ENCODE results near the gene IFNAR1. TPM values are rescaled to one million over a fixed set of nuclear protein-coding genes. Genes with fewer than 3 reads are reported as not detected.

IFNAR1 gene
- total RNA-seq, result 16.4 and 22.3 TPM in 2 replicates

DNA sequence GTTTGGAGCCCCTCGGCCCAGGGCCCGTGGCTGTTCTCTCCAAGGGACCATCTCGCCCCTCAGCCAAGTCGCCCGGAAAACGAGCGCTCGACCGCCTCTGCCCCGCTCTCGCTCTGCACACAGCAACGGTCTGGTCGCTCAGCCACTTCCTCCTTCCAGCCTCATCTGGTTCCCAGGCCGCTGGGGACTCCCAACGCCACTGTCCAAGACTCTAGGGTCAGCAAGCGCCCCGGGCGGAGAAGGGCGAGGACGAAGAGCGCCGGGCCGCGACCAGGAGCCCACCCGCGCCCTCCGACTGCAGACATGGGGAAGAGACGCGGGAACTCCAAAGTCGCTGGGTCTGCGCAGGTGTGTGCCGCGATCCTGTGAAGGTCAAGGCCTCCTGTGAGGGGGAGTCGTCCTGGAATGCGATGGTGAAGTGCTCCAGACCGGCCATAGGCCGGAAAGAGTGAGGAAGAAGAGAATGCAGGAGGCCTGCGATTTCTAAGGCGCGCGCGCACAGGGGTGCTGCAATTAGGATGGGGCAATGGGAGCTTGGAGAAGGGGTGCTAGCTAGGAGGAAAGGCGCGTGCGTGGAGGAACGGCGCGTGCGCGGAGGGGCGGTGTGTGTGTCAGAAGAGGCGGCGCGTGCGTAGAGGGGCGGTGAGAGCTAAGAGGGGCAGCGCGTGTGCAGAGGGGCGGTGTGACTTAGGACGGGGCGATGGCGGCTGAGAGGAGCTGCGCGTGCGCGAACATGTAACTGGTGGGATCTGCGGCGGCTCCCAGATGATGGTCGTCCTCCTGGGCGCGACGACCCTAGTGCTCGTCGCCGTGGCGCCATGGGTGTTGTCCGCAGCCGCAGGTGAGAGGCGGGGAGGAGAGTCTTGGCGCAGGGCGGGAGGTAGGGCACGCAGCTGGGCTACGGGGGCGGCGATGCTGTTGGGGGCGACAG is at the start of gene IFNAR1:
IFNAR1 (plus strand) TSS at position 680 of the 931 bp plus-strand sequence; CDS start at position 766, 86 bp downstream.
- DNase-seq (ENCODE audit: low read depth in 2 of 2), result peak; percentile 95 to 99

DNA sequence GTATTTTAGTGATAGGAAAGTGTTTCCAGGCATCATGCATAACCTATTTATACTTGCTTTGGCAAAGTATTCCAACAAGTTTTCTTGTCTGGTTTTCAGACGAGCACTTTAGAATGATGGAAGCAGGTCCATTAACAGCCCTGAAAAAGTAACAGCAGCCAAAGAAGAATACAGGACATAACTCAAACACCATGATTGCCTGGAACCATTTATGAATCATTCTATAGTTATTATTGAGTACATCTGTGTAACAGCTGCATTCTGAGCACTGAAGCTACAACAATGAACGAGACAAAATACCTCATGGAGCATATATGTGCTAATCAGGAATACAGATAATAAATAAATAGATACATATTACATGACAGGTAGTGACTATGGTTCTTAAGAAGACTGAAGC is 46.0 kb upstream of the IFNAR1 start:
- DNase-seq (ENCODE audit: low read depth in 2 of 2), result no peak

DNA sequence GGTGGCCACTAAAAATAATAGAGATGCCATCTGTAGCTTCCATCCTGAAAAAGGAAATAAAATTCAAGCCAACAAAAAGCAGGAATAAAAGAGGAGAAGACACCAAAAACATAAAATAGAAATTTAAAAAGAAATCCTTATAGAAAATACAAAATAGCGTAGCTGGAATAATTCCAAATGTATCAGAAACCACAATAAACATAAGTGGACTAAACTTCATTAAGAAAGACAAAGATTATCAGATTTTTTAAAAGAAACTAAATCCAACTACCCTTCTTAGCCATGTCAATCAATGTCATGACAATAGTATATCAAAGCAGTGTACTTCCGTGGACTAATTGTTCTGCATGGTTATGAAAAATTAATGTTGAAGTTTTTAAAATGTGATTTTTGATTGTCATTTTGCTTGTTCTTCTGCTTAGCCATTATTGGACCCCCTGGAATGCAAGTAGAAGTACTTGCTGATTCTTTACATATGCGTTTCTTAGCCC is 45.4 kb upstream of the IFNAR1 start:
- no peak for DNase-seq (ENCODE audit: low read depth in 2 of 2)

DNA sequence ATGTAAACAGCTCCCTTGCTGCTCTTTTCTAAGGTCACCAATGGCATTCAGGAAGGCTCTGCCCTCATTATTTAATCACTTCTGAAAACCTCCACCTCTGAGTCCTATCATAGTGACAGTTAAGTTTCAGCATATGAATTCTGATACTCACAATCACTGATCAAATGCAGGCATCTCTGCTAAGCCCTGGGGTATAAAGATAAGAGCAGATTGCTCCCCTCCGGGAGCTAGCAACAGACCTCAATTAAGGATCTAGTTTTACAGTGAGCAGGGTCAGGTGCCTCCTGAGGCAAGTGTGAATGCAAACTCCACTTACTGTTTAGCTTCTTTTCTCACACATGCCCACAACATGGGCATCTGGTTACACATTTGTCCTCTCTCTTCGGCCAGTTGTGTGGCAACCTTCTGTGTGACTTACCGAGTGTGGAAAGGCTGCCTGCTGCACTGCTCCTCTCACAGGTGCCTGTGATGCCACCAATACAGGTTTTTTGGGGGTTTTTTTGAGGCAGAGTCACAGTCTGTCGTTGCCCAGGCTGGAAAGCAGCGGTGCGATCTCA is 43.6 kb upstream of the IFNAR1 start:
- no peak for DNase-seq (ENCODE audit: low read depth in 2 of 2)

DNA sequence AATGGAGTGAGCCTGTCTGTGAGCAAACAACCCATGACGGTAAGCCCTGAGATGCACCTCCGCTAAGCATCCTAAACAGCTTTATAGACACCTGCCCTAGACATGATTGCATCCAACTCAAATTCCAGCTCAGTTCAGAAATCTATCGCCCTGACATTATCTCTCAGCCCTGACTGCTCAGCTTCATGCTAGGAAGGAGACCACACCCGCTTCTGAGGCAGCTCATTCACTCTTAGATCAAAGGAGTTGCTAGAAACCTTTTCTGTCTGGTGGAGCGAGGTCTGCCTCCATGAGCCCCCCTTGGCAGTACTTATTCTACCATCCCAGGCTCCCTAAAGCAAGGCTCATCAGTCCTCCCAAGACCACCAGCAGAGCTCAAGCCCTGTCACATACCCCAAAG is 41.6 kb upstream of the IFNAR1 start:
- no peak for DNase-seq (ENCODE audit: low read depth in 2 of 2)

DNA sequence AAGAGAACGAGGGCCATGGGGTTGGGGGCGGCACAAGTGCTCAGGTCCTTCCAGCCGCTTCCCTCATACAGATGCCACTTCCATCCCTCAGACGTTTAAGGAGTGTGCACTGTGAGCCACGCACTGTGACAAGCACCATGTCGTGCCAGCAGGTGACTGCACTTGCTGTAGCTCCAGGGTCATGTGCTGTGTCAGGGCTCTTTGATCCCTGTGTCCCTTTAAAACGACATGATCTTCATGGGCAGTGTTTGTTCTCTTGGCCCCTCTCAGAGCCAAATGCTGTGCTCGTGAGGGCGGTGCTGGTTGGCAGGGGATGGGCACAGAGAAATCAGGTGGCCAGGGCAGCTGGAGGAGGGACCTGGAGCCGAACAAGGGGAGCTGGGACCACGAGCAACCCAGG is 38.7 kb upstream of the IFNAR1 start:
- no peak for DNase-seq (ENCODE audit: low read depth in 2 of 2)

DNA sequence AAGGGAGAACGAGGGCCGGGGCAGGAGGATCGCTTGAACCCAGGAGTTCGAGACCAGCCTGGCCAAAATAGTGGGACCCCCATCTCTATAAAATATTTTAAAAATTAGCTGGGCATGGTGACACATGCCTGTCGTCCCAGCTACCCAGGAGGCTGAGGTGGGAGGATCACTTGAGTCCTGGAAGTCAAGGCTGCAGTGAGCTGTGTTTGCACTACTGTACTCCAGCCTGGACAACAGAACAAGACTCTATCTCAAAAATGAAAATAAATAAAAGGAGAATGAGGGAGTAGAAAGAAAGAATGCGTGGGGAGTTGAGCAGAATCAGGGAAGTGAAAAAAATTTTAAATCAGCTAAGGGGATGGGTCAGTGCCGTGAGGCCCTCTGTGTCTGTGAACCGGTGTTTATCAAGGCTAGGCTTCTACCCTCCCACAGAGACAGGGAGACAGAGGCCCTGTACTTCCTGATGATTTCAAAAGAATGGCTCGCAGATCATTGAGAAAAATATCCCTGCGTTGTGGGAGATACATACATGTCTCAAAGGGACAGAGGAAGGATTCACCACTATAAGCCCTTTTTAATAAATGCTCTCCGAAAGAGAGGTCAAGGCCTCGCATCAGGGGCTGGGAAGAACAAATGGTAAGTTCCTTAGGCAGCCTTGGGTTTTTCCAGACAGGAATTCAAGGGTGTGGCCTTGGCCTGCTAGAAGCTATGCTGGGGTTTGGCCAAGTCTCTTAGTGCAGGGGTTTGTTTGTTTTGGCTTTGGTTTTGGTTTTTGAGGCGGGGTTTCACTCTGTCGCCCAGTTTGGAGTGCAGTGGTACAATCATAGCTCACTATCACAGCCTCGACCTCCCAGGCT is 37.9 kb upstream of the IFNAR1 start:
- DNase-seq (ENCODE audit: low read depth in 2 of 2), result peak; percentile 48 to 80

DNA sequence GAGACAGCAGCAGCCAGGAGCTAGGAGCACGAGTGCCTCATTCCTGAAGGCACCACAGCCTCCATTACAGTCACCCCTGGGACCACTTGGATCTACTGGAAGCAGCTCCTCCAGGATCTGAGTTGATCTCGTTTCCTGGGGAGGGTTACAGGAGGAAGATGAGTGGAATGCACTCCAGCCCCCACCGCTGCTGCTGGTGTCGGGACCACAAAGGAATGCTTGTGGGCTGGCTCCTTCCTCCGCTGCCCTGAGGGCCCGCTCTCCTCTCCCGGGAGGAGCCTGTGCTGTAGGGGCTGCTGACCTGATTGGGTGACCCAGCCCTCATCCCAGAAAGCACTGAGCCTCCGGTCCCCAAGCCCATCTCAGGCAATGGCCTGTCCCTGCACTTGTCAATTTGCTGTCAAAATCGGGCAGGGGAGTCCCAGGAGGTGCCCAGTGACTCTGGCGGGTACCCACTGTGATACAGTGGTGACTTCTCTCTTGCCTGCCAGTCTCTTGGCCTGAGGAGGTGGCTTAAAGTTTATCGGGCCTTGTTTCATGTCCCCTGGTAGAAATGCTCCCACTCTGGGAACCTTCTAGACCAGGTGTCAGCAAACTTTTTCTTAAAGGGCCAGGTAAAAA is 35.5 kb upstream of the IFNAR1 start:
- peak in 1 of 2 donors; percentile 17 for DNase-seq (ENCODE audit: low read depth in 2 of 2)

DNA sequence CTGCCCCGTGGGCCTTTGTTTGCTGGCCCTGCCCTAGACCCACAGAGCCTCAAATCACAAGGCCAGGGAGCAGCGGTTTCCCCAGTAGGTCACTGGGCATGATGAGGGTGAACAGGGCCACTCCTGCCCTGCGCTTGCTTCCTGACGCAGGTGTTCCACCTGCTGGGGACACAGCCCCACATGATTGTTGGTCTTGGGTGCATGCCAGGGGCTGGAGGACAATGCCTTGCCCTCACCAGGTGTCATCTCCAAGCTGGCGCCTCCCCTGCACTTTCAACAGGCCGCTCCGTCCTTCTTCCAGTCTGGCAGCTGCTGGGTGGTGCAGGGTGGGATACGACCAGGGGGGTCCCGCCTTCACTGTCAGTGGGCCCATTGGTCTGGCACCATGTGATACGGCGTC is 34.3 kb upstream of the IFNAR1 start:
- DNase-seq (ENCODE audit: low read depth in 2 of 2), result no peak

DNA sequence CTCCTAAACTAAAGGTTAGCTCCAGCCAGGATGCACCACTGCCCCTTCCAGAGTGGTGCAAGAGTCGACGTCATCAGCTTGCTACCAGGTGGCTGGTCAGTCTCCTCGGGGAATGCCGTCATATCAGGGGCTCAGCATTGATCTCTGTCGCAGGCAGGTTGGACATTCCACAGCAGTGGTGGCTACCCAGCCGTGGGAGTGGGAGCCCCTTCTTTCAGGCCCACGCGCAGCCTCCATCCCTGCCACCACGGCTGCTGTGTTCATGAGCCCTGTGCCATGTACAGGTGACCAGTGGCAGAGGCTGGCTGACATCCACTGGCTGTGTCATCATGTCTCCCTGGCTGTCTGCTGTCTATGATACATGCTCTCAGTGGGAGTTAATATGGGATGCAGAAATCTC is 33.1 kb upstream of the IFNAR1 start:
- DNase-seq (ENCODE audit: low read depth in 2 of 2), result no peak

DNA sequence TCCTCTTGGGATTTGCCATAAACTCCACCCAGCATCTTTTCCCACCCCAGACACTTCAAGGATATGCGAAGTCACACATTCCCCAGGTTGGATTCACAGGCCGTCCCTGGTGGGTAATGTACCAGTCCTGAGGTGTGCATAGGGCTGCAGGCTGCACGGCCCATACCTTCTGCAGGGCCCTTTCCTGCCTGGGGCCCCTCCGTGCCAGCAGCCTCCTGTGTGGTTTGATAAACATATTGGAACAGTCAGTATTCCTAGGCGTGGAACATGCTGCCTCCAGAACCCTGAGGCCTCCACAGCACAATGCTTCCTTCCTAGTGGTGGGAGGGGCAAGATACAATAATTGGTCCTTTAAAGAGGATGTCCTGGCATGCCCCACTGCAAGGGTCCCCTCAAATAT is 32.0 kb upstream of the IFNAR1 start:
- no peak for DNase-seq (ENCODE audit: low read depth in 2 of 2)

DNA sequence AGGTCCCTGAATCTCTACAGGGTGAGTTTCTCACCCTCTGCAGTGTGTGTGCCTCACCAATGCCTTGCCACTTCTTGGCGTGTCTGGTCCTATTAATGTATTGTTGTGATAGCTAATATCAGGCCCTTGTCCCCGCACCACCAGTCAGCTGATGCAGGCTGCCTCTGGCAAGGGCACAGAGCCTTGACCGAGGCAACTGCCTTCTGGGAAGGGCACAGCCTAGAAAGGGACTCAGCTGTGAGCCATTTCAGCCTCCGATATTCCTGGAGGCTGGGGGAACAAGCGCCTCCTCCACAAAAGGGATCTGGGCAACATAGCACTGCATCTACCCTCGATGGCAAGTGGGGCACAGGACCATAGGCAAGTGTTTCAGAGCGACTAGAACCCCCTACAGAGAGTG is 31.6 kb upstream of the IFNAR1 start:
- DNase-seq (ENCODE audit: low read depth in 2 of 2), result no peak

DNA sequence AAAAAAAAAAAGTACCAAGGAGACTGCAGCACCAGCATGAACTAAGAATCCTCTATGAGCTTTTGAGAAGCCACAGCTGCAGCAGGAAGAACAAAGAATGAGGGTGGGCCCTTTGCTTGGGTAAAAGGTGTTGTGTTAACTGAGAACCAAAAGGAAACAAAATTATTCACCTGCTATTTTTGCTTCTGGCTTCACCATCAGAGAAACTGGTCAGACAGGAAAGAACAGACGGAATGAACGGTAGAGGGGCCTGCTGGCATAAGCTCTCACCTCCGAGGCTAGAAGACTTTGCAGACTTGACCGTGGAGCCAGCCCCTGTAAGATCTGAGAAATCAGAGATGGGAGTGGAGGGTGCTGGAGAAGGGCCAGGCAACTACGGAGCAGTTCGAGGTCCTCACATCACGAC is 31.0 kb upstream of the IFNAR1 start:
- no peak for DNase-seq (ENCODE audit: low read depth in 2 of 2)

DNA sequence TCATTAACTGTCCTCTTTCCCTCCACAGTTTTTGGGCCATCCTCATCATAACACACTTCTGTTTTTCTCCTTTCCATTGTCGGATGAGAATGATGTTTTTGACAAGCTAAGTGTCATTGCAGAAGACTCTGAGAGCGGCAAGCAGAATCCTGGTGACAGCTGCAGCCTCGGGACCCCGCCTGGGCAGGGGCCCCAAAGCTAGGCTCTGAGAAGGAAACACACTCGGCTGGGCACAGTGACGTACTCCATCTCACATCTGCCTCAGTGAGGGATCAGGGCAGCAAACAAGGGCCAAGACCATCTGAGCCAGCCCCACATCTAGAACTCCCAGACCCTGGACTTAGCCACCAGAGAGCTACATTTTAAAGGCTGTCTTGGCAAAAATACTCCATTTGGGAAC is 28.6 kb upstream of the IFNAR1 start:
- DNase-seq (ENCODE audit: low read depth in 2 of 2), result no peak

DNA sequence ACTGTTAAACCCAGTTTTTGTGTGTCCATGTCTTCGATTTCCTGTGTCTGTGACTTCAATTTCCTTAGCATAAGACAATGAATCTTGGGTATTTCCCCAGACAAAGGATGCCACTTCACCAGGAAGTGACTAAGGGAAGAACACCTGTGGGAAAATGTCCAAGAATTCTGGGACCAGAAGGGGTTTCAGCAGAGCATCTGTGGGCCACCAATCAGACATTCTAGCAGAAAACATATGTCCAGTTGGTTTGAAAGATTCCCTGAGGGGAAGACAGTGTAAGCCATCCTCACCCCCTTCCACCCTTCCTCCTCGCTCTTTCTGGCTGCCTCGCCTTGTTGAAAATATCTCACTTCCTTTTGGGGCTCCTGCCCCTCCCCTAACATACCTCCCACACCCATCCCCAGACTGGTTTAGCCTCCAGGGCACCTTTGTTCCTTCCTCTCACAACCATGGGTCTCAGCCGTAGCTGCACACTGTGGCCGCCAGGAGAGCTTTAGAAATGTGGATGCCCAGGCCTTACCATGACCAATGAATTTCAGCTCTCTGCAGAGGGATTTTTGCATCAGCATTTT is 25.5 kb upstream of the IFNAR1 start:
- peak in 1 of 2 donors; percentile 36 for DNase-seq (ENCODE audit: low read depth in 2 of 2)

DNA sequence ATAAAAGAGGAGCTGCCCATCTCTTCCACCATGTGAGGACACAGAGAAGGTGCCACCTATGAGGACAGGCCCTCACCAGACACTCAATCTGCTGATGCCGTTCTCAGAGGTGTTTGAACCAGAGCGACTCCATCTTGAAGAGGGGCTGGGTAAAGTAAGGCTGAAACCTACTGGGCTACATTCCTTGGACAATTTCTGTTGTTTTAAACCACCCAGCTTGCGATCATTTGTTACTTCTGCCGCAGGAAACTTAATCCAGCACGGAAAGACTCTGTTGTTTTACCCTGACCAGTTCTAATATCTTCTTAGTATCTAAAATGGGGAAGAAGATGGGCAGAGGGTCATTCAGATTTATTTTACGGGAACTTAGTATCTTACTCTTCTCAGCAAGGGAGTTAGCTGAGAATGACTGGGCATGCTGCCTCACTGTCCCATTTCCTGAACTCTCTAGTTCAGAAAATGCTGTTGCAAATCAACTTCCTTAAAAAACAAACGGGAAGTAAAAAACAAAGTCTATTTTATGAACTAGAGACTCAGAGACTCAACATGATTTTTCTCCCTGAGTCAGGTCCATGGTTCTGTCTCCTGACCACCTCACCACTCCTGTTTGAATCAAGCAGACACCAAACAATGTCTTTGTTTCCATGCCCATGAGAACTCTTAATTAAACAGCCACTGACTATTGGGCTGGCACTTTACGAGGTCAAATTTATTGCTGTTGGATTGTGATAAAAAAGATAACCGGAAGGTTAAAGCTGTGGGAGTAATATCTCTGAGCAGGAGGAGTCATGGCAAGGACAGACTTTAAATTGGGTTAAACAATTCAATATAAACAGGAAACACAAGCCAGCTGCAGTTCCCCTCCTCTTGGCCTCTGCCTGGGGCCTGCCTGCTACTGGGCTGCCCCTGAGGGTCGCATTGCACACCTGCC is 23.8 kb upstream of the IFNAR1 start:
- DNase-seq (ENCODE audit: low read depth in 2 of 2), result peak; percentile 61 to 68

DNA sequence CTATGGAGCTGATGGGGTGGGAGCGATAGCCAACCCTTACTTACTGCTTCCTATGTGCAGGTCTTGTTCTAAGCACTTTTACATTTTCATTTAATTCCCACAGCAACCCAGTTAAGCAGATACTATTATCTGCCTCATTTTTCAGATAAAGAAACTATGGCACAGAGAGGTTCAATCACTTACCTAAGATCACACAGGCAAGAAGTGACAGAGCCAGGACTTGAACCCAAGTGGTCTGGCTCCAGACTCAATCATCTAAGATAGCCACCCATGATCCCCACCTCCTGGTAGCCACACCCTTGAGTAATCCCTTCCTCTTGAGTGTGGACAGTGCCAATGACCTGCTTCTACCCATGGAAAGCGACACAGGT is 23.2 kb upstream of the IFNAR1 start:
- DNase-seq (ENCODE audit: low read depth in 2 of 2), result no peak

DNA sequence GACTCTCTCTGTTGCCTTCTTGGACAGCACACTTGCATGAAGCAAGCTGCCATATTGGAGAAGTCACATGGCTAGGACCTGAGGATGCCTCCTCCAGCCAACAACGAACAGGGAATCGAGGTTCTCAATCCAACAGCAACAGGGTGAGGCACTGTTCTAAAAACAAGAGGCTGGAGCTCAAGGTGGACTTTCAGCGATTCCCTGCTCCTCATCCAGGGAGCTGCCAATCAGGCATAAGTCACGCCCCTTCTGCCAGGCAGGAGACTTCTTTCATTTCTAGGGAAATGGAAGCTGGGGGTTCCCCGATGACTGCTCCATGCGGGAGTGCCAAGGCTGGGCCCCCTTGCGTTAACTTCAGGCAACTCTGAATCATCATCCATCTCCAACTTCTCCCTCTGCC is 22.7 kb upstream of the IFNAR1 start:
- DNase-seq (ENCODE audit: low read depth in 2 of 2), result peak in 1 of 2 donors; percentile 19

DNA sequence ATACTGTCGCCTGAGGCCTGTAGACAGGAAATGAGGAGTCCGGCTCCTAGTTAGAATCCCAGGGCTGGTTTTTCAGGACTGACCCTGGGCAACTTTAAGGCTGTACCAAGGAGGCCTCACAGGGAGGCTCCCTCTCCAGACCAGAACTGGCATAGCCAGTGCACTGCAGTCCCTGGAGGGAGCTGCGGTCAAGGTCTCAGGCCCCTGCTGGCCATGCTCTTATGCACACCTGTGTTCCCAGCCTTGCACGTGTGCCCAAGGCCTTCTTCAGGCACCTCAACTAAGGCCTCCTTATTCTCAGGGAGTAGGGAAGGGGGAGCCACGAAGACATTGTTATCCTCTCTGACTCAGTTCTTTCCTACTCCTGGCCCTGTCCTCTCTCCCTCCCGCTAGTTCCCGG is 22.0 kb upstream of the IFNAR1 start:
- DNase-seq (ENCODE audit: low read depth in 2 of 2), result no peak

DNA sequence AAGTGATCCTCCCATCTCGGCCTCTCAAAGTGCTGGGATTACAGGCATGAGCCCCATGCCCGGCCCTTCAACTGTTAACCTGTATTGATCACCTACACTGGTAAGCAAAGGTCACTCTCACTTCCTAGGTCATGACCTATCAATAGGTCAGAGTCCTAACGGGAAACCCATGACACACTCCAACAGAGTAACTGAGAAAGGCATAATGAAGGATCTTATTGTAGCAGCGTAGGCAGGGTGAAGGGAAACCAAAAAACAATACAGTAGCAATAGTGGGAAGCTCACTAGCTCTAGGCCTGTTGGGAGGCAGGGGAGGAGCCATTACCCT is 19.5 kb upstream of the IFNAR1 start:
- no peak for DNase-seq (ENCODE audit: low read depth in 2 of 2)

Data from dermis microvascular lymphatic vessel endothelial cell (primary cell).